Lower leg skin (tissue), 3 donors: ENCODE data around the gene IKBKE.

ENCODE experiments used
- CTCF ChIP-seq, 3 donors: fragments of 450-650 bp; IDR thresholded peaks; one replicate each; pipeline ENCODE4 v1.5.1; 2016; ENCODE audit warnings: antibody characterized with exemption in 3 of 3, mild to moderate bottlenecking in 3 of 3, moderate library complexity in 2 of 3
- POLR2A ChIP-seq, 2 donors: fragments of 450-650 bp; IDR thresholded peaks; one replicate each; pipeline ENCODE4 v1.6.1; 2016 to 2017; ENCODE audit warnings: antibody characterized with exemption in 2 of 2, mild to moderate bottlenecking in 1 of 2, moderate library complexity in 1 of 2

GRCh38 chr1:206521127-206521526 is 50.9 kb downstream of the IKBKE start:
- TF ChIP-seq CTCF (IDR thresholded peaks at IDR 0.05): no peak
- TF ChIP-seq POLR2A (IDR thresholded peaks at IDR 0.05): no peak
